MCF 10A (cell line): ENCODE results near the gene PLCB1. TPM values are rescaled to one million over a fixed set of nuclear protein-coding genes. Genes with fewer than 3 reads are reported as not detected.
A peak's percentile ranks its signal among the peaks of the same experiment; 100 is the strongest.

Source experiments
- BruUV-seq: library from RNA; stranded (reverse); fragments of 400-500 nt; replicated peaks from 2 replicates; lab custom pipeline; 2021; lab: Mats Ljungman, UMichigan
- CTCF ChIA-PET: fragments of 300-600 bp; sonication (Branson Sonifier 250); formaldehyde crosslinking; extraction: SDS; loops from one replicate; lab custom pipeline; 2021; ENCODE audit warnings: antibody characterized with exemption, inconsistent platforms; lab: Yijun Ruan, JAX
- POLR2A ChIA-PET: fragments of 300-600, 350-650 bp; sonication (Branson Sonifier 250); formaldehyde crosslinking; extraction: SDS; loops from one replicate; lab custom pipeline; 2020; ENCODE audit warnings: antibody characterized with exemption, inconsistent platforms; lab: Yijun Ruan, JAX
- DNase-seq: peaks from one replicate; pipeline ENCODE4 v3.0.0-alpha.2; 2018; ENCODE audit not compliant: unreplicated experiment
- H3K27ac Mint-ChIP-seq: one replicate; pipeline ENCODE4 v1.8.0; 2022; ENCODE audit warnings: mild to moderate bottlenecking, low read depth, mixed read lengths; ENCODE audit not compliant: unreplicated experiment
- H3K27me3 Mint-ChIP-seq: one replicate; pipeline ENCODE4 v1.8.0; 2022; ENCODE audit warnings: mixed read lengths; ENCODE audit not compliant: insufficient read depth, unreplicated experiment
- H3K36me3 Mint-ChIP-seq: one replicate; pipeline ENCODE4 v1.8.0; 2022; ENCODE audit warnings: mild to moderate bottlenecking, moderate library complexity, mixed read lengths; ENCODE audit not compliant: insufficient read depth, unreplicated experiment
- H3K4me1 Mint-ChIP-seq: one replicate; pipeline ENCODE4 v1.8.0; 2022; ENCODE audit warnings: mixed read lengths; ENCODE audit not compliant: insufficient read depth, unreplicated experiment
- H3K4me3 Mint-ChIP-seq: one replicate; pipeline ENCODE4 v1.8.0; 2022; ENCODE audit warnings: mild to moderate bottlenecking, moderate library complexity, mixed read lengths; ENCODE audit not compliant: unreplicated experiment
- H3K9me3 Mint-ChIP-seq: one replicate; pipeline ENCODE4 v1.8.0; 2022; ENCODE audit warnings: mixed read lengths; ENCODE audit not compliant: unreplicated experiment
- intact Hi-C: fragments of 100-400 bp; cut with micrococcal nuclease; formaldehyde crosslinking; loops from 2 replicates; pipeline ENCODE4 v1.14.1; 2022
- total RNA-seq: library from RNA; stranded (reverse); gene quantifications from 2 replicates; pipeline ENCODE4 v1.2.3, GENCODE V29; 2022
- TF ChIP-seq, protein P1 (sequence below): fragments of 200-600 bp; IDR thresholded peaks from one replicate; pipeline ENCODE4 v1.8.0; 2022; ENCODE audit warnings: antibody characterized with exemption, mild to moderate bottlenecking; ENCODE audit not compliant: unreplicated experiment

Gene PLCB1
- total RNA-seq, 1 experiment from 2014 or later = 5.9 TPM

- H3K27ac Mint-ChIP-seq = no peak overlapping the region
- H3K9me3 Mint-ChIP-seq = no peaks in the 10 kb centered on the region
- CTCF ChIA-PET = no interaction called here
- H3K4me3 Mint-ChIP-seq = no peak overlapping the region
- BruUV-seq = no TSS peak
- no peak for DNase-seq
- POLR2A ChIA-PET = interaction anchor here (0.7 kb wide), 1 partner anchor 9 kb away, joined by 3 read pairs; no protein-coding TSS in a partner anchor
- H3K36me3 Mint-ChIP-seq = no peaks in the 10 kb centered on the region
- no peaks in the 10 kb centered on the region for H3K27me3 Mint-ChIP-seq
- intact Hi-C loops = no loop called here
- TF ChIP-seq, protein P1, sequence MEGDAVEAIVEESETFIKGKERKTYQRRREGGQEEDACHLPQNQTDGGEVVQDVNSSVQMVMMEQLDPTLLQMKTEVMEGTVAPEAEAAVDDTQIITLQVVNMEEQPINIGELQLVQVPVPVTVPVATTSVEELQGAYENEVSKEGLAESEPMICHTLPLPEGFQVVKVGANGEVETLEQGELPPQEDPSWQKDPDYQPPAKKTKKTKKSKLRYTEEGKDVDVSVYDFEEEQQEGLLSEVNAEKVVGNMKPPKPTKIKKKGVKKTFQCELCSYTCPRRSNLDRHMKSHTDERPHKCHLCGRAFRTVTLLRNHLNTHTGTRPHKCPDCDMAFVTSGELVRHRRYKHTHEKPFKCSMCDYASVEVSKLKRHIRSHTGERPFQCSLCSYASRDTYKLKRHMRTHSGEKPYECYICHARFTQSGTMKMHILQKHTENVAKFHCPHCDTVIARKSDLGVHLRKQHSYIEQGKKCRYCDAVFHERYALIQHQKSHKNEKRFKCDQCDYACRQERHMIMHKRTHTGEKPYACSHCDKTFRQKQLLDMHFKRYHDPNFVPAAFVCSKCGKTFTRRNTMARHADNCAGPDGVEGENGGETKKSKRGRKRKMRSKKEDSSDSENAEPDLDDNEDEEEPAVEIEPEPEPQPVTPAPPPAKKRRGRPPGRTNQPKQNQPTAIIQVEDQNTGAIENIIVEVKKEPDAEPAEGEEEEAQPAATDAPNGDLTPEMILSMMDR = no peak
- no peaks in the 10 kb centered on the region for H3K4me1 Mint-ChIP-seq
Observed at GRCh38 chr20:8667306-8667705, 535.2 kb downstream of the PLCB1 start.

GRCh38 chr20:8670207-8670892, 538.3 kb downstream of the PLCB1 start:
- no peak for DNase-seq
- Mint-ChIP-seq H3K4me1 (no peaks in the 10 kb centered on the region), H3K27me3 (no peaks in the 10 kb centered on the region), H3K9me3 (no peaks in the 10 kb centered on the region), H3K36me3 (no peaks in the 10 kb centered on the region), H3K27ac (no peak overlapping the region), H3K4me3 (no peak overlapping the region)
- ChIA-PET CTCF (interaction anchor here (0.6 to 2.0 kb wide), 7 partner anchors 13 to 732 kb away, joined by 3 to 9 read pairs (median 3); no protein-coding TSS in a partner anchor), POLR2A (interaction anchor here (0.6 to 1.2 kb wide), 3 partner anchors 16 to 241 kb away, joined by 3 read pairs; no protein-coding TSS in a partner anchor)
- BruUV-seq = no TSS peak
- TF ChIP-seq, protein P1 = no peak
- intact Hi-C loops = no loop called here

DNA sequence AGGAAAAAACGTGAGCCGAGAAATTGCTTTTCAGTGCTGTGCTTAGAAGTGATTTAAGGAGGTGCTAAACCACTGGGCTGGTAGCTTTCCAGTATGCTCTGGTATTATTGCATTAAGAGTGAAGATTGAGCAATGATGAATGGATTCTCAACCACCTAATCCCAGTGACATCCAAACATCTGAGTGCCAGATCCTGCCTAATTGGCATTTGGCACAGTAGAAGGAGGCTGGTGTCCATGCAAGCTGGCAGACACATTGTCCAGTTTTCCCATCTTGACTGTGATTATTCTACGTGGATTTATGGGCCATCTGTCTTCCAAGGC, 538.8 kb downstream of the PLCB1 start:
- DNase-seq = peak; percentile 41
- TF ChIP-seq, protein P1 = no peak
- no TSS peak for BruUV-seq
- H3K4me3 Mint-ChIP-seq = no peak overlapping the region
- ChIA-PET CTCF (interaction anchor here (0.6 to 2.0 kb wide), 3 partner anchors 13 to 733 kb away, joined by 3 to 9 read pairs (median 6); no protein-coding TSS in a partner anchor), POLR2A (interaction anchor here (0.6 to 1.2 kb wide), 4 partner anchors 8 to 241 kb away, joined by 3 read pairs; no protein-coding TSS in a partner anchor)
- no peak overlapping the region for H3K27ac Mint-ChIP-seq
- intact Hi-C loops = no loop called here
- H3K27me3 Mint-ChIP-seq = no peaks in the 10 kb centered on the region
- H3K4me1 Mint-ChIP-seq = no peaks in the 10 kb centered on the region
- H3K9me3 Mint-ChIP-seq = no peaks in the 10 kb centered on the region
- H3K36me3 Mint-ChIP-seq = no peaks in the 10 kb centered on the region

GRCh38 chr20:8671370-8671961, 539.4 kb downstream of the PLCB1 start:
- Mint-ChIP-seq H3K27me3 (no peaks in the 10 kb centered on the region), H3K36me3 (no peaks in the 10 kb centered on the region), H3K9me3 (no peaks in the 10 kb centered on the region), H3K27ac (no peak overlapping the region), H3K4me1 (no peaks in the 10 kb centered on the region), H3K4me3 (no peak overlapping the region)
- TF ChIP-seq, protein P1 = no peak
- no TSS peak for BruUV-seq
- POLR2A ChIA-PET = interaction anchor here (0.7 to 1.6 kb wide), 4 partner anchors 8 to 42 kb away, joined by 3 to 4 read pairs (median 3); no protein-coding TSS in a partner anchor
- intact Hi-C loops = no loop called here
- DNase-seq = no peak
- CTCF ChIA-PET = interaction anchor here (1.2 to 2.0 kb wide), 3 partner anchors 49 to 627 kb away, joined by 3 to 6 read pairs (median 5); no protein-coding TSS in a partner anchor
